HepG2 (cell line): Measurements from ENCODE around the gene SDC4. TPM values are rescaled to one million over a fixed set of nuclear protein-coding genes. Genes with fewer than 3 reads are reported as not detected.

Experiments
- CHCHD3 ChIP-seq: sonication (generic); formaldehyde crosslinking; IDR thresholded peaks from 2 replicates; pipeline ENCODE4 v1.8.0; 2022; ENCODE audit warnings: mild to moderate bottlenecking, missing genetic modification reagents, moderate library complexity
- CHD4 ChIP-seq: fragments of 200-600 bp; sonication (generic); IDR thresholded peaks from 2 replicates; pipeline ENCODE4 v1.7.0; 2017; ENCODE audit warnings: mild to moderate bottlenecking, low read length, borderline replicate concordance
- ETV5 ChIP-seq: IDR thresholded peaks from 2 replicates; pipeline ENCODE4 v1.6.1; 2018; ENCODE audit warnings: missing biosample characterization, missing genetic modification reagents, inconsistent platforms, borderline replicate concordance
- HDAC1 ChIP-seq: sonication (generic); formaldehyde crosslinking; IDR thresholded peaks from 2 replicates; pipeline ENCODE4 v1.5.1; 2020; ENCODE audit warnings: mild to moderate bottlenecking, missing genetic modification reagents
- MED13 ChIP-seq: sonication (generic); formaldehyde crosslinking; IDR thresholded peaks from 2 replicates; pipeline ENCODE4 v1.5.0; 2020; ENCODE audit warnings: missing genetic modification reagents
- MED8 ChIP-seq: sonication (generic); formaldehyde crosslinking; IDR thresholded peaks from 2 replicates; pipeline ENCODE4 v1.8.1; 2023; ENCODE audit warnings: mild to moderate bottlenecking, missing genetic modification reagents; ENCODE audit not compliant: insufficient replicate concordance
- MEIS2 ChIP-seq: sonication (generic); formaldehyde crosslinking; IDR thresholded peaks from 2 replicates; pipeline ENCODE4 v1.9.0; 2021; ENCODE audit warnings: mild to moderate bottlenecking, missing genetic modification reagents
- MXD3 ChIP-seq: IDR thresholded peaks from 2 replicates; pipeline ENCODE4 v1.6.1; 2016; ENCODE audit warnings: mild to moderate bottlenecking, missing biosample characterization, missing genetic modification reagents
- NCOR1 ChIP-seq: fragments of 200-600 bp; sonication (generic); IDR thresholded peaks from 2 replicates; pipeline ENCODE4 v1.7.0; 2017; ENCODE audit warnings: antibody characterized with exemption, low read length, borderline replicate concordance
- SALL2 ChIP-seq: sonication (generic); formaldehyde crosslinking; IDR thresholded peaks from 2 replicates; pipeline ENCODE4 v1.8.1; 2023; ENCODE audit warnings: mild to moderate bottlenecking, missing genetic modification reagents, inconsistent platforms
- SNAPC5 ChIP-seq: sonication (generic); formaldehyde crosslinking; IDR thresholded peaks from 2 replicates; pipeline ENCODE4 v1.8.1; 2023; ENCODE audit warnings: mild to moderate bottlenecking, missing genetic modification reagents, borderline replicate concordance
- SRSF1 ChIP-seq: fragments of 200-400 bp; formaldehyde crosslinking; optimal IDR thresholded peaks from 2 replicates; pipeline ENCODE3; 2017; ENCODE audit warnings: mild to moderate bottlenecking, low read depth, low read length, moderate library complexity
- ZBTB33 ChIP-seq: sonication (generic); formaldehyde crosslinking; IDR thresholded peaks from 2 replicates; pipeline ENCODE4 v1.4.0; 2020; ENCODE audit warnings: missing genetic modification reagents
- ZFP91 ChIP-seq: sonication (generic); formaldehyde crosslinking; IDR thresholded peaks from 2 replicates; pipeline ENCODE4 v1.9.0; 2022; ENCODE audit warnings: missing genetic modification reagents, mild to moderate bottlenecking, borderline replicate concordance
- ZGPAT ChIP-seq: IDR thresholded peaks from 2 replicates; pipeline ENCODE4 v1.6.1; 2016; ENCODE audit warnings: mild to moderate bottlenecking
- ZNF264 ChIP-seq: sonication (generic); formaldehyde crosslinking; IDR thresholded peaks from 2 replicates; pipeline ENCODE4 v1.4.0; 2020; ENCODE audit warnings: missing genetic modification reagents
- ZNF549 ChIP-seq: sonication (generic); formaldehyde crosslinking; IDR thresholded peaks from 2 replicates; pipeline ENCODE4 v1.5.0; 2020; ENCODE audit warnings: missing genetic modification reagents
- ZNF672 ChIP-seq: sonication (generic); formaldehyde crosslinking; IDR thresholded peaks from 2 replicates; pipeline ENCODE4 v1.8.1; 2022; ENCODE audit warnings: missing genetic modification reagents
- polyA plus RNA-seq, 8 experiments: library from polyadenylated mRNA; depleted of rRNA in 3 of 8; stranded (reverse) in 7 of 8; unstranded in 1 of 8; fragments of >200 nt; fragmentation: Illumina TruSeq in 4 of 8; extraction: Trizol in 4 of 8; gene quantifications; 2 replicates each; pipeline versions ENCODE4 v1.2.1 to v1.2.3, GENCODE V29; 2011 to 2016; ENCODE audit warnings: low read depth in 4 of 8, missing spikeins in 1 of 8, mixed read lengths in 1 of 8; ENCODE audit not compliant: insufficient read depth in 1 of 8
- total RNA-seq, 5 experiments: library from RNA; depleted of rRNA; stranded (reverse); fragments of >200 nt; fragmentation: Illumina TruSeq; extraction: Trizol; gene quantifications; 2 replicates each; pipeline ENCODE4 v1.2.3, GENCODE V29; 2016; ENCODE audit warnings: low read depth in 1 of 5
- TF ChIP-seq, protein P1 (sequence below): sonication (generic); formaldehyde crosslinking; IDR thresholded peaks from 2 replicates; pipeline ENCODE4; 2020; ENCODE audit warnings: missing genetic modification reagents, mild to moderate bottlenecking, borderline replicate concordance

The SDC4 gene
- total and polyA plus RNA-seq, 2 of the 13 experiments (the other 11 are each of a cell fraction or from before 2014, with no cell fraction given): 49.0 to 65.1 TPM

DNA sequence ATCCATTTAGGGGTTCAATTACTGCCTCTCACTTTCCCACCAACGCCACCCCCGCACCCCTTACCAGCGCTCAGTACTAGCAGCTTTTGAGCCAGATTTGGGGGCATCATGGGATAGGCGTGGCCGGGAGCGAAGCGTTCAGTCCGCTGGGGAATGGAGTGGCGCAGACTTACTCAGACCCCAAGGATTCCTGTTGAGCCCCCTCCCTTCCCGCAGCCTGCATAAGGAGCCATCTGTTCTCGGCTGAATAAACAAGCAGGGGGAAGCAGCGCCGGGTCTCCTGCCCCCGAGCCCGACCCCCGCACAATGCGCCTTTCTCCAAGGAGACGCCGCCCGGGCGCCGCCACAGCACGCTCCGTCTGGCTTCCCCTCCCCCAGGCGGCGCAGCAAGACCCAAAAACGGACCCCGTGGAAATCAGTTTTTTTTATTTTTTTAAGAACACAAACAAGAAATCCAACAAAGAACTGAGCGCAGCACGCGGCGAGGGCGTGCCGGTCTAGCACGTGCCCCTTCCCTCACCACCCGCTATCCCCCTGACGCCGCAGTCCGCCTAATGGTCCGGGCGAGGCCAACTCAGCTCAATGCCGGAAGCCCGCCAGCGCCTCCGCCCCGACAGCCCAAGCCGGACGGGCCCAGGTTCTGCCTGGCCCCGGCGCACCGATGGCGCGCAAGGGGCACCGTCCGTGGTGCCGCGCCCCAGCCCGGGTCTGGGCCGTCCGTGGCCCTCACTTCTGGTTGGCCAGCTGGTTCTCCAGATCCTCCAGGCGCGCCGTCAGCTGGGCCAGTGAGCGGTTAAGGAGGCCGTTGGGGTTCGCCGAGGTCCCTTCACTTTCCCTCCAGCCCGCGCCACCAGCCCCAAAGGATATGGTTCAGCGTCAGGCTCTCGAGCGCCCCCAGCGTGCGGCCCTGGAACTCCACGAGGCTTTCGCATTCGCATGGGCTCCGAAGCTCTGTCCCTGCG, 54.9 kb downstream of the SDC4 start (continued):
- TF ChIP-seq ZFP91 (CRISPR knock-in tag): peak; percentile 68; the same call in 1 of the 2 replicates
- peak; percentile 27; the same call in 1 of the 2 replicates for TF ChIP-seq ZGPAT (CRISPR knock-in tag)
- no peak for TF ChIP-seq MED13 (CRISPR knock-in tag)
- TF ChIP-seq MEIS2 (CRISPR knock-in tag): 0 out of 2 replicates have a peak, but pooled peaks have one; percentile 51
- TF ChIP-seq SRSF1: no peak
- TF ChIP-seq ZNF264: no peak
- TF ChIP-seq NCOR1: no peak
- 0 out of 2 replicates have a peak, but pooled peaks have one; percentile 4 for TF ChIP-seq CHD4
- TF ChIP-seq, protein P1, sequence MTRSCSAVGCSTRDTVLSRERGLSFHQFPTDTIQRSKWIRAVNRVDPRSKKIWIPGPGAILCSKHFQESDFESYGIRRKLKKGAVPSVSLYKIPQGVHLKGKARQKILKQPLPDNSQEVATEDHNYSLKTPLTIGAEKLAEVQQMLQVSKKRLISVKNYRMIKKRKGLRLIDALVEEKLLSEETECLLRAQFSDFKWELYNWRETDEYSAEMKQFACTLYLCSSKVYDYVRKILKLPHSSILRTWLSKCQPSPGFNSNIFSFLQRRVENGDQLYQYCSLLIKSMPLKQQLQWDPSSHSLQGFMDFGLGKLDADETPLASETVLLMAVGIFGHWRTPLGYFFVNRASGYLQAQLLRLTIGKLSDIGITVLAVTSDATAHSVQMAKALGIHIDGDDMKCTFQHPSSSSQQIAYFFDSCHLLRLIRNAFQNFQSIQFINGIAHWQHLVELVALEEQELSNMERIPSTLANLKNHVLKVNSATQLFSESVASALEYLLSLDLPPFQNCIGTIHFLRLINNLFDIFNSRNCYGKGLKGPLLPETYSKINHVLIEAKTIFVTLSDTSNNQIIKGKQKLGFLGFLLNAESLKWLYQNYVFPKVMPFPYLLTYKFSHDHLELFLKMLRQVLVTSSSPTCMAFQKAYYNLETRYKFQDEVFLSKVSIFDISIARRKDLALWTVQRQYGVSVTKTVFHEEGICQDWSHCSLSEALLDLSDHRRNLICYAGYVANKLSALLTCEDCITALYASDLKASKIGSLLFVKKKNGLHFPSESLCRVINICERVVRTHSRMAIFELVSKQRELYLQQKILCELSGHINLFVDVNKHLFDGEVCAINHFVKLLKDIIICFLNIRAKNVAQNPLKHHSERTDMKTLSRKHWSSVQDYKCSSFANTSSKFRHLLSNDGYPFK (CRISPR knock-in tag): peak; percentile 67; the same call in 1 of the 2 replicates
- TF ChIP-seq MED8 (CRISPR knock-in tag): no peak
- peak; percentile 51; the same call in 1 of the 2 replicates for TF ChIP-seq HDAC1 (CRISPR knock-in tag)
- TF ChIP-seq SNAPC5 (CRISPR knock-in tag): no peak
- TF ChIP-seq CHCHD3 (CRISPR knock-in tag): no peak
- no peak for TF ChIP-seq ZNF549 (CRISPR knock-in tag)
- TF ChIP-seq ZNF672 (CRISPR knock-in tag): no peak
- peak; percentile 48; the same call in 1 of the 2 replicates for TF ChIP-seq MXD3
- TF ChIP-seq ETV5 (CRISPR knock-in tag): no peak
- peak; percentile 44; the same call in 1 of the 2 replicates for TF ChIP-seq ZBTB33
- peak; percentile 24; the same call in 1 of the 2 replicates for TF ChIP-seq SALL2 (CRISPR knock-in tag)
